ENCODE data around the gene OR10W1.

- TF ChIP-seq CTCF (IDR thresholded peaks at IDR 0.05) (no peak), POLR2A (IDR thresholded peaks at IDR 0.05) (no peak), EP300 (IDR thresholded peaks at IDR 0.05) (no peak), POLR2AphosphoS5 (IDR thresholded peaks at IDR 0.05) (no peak)
These were observed 48.1 kb upstream of the OR10W1 start for GRCh38 chr11:58316142-58316541.

Data from stomach (tissue), 4 donors.